Glomerular endothelial cell (primary cell): ENCODE results near the gene PAMR1. TPM values are rescaled to one million over a fixed set of nuclear protein-coding genes. Genes with fewer than 3 reads are reported as not detected.

Experiments
- DNase-seq: peaks from one replicate; pipeline ENCODE4 v3.0.0-alpha.2; 2011; ENCODE audit warnings: low read depth, low spot score; ENCODE audit errors: extremely low read depth
- total RNA-seq: library from RNA; depleted of rRNA; stranded (reverse); fragments of >200 nt; gene quantifications from 2 replicates; pipeline ENCODE4 v1.2.3, GENCODE V29; 2015

Gene PAMR1
- total RNA-seq, 1 donor from 2014 or later: 0.18 TPM

DNA sequence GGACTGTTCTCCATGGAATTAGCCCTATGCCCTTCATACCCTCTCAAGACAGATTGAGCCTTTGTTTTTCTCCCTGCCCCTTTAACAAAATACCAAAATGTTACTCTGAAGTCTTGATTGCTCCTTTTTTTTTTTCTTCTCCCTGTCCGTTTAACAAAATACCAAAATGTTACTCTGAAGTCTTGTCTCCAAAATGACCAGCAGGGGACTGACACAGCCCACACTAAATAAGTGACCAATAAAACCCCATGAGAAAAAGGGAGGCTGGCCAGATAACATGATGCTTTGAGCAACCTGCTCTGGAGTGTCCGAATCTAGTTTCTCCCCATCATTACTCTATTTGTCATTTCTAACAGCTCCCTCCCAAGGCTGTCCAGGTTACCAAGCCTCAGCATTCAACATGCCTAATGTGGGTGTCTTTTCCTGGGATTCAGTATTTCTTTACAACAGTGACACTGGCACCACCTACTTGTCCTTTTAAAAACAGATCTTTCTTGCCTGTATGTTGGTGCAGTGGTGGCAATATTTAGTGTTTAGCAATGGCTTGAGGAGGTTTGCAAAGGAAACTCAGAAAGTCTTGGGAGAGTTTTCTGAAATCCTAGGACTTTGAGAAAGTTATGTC is 63.4 kb downstream of the PAMR1 start:
- DNase-seq: no peak

DNA sequence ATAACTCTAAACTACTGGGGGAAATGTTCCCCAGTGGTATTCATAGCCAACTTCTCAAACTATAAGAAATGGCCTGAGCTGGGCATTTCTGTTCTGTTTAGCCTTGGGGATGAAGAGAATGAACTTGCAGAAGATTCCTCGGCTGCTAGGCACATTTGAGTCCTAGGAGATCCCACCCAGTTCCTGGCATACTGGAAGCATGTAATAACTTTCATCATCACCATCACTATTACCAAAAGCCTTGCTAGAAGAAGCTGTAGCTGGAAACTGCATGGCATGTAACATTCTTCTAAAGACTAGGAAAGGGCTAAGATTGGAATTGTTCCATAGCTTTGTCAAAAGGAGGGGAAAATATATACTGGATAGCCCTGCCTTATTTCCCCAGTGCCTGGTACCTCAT is 65.9 kb downstream of the PAMR1 start:
- no peak for DNase-seq

GRCh38 chr11:35458846-35459245 is 66.6 kb downstream of the PAMR1 start:
- DNase-seq: no peak

- DNase-seq: no peak
These were observed 71.1 kb downstream of the PAMR1 start for GRCh38 chr11:35454362-35454761.

DNA sequence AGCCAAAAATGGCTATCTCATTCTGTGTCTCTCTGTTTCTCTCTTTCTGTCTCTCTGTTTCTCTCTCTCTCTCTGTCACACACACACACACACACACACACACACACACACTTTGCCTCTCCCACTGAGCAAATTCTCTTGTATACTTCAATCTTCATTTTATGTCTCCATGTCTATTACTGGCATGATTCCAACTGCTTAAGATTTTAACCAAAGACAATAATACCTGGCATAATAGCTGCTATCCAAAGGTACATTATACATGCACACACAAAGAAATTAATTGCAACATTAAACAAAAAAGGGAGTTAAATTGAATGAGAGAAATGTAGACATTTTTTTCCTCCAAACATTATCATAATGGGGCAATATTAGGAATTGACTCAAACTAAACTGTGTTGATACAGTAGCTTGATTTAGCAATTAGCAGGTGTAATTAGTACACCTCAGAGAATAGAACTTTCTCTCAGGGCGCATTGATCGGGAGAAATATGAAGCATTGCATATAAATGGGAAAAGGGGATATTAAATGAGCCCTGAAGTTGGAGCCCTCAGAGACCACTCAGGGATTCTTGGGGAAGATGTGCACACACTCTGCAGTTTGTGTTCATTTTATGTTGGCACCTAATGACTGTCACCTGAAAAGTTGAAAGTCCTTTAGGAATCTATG is 88.7 kb downstream of the PAMR1 start:
- DNase-seq: no peak

DNA sequence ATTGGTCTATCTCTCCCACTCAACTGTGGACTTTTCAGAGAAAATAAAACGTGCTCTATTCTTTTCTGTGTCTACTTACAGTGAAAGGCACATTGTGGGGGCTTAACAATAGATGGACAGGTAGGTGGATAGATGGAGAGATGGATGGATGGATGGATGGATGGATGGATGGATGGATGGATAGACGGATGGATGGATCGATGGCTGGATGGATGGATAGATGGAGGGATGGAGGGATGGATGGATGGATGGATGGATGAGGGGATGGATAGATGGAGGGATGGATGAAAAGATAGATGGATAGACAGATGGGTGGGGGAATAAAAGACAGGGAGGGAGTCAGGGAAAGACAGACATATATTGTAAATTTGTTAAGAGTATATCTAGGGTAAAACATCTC is 91.8 kb downstream of the PAMR1 start:
- no peak for DNase-seq

- DNase-seq: no peak
These were observed 93.0 kb downstream of the PAMR1 start for GRCh38 chr11:35432464-35432863.

GRCh38 chr11:35427071-35427470 is 98.3 kb downstream of the PAMR1 start:
- DNase-seq: no peak

DNA sequence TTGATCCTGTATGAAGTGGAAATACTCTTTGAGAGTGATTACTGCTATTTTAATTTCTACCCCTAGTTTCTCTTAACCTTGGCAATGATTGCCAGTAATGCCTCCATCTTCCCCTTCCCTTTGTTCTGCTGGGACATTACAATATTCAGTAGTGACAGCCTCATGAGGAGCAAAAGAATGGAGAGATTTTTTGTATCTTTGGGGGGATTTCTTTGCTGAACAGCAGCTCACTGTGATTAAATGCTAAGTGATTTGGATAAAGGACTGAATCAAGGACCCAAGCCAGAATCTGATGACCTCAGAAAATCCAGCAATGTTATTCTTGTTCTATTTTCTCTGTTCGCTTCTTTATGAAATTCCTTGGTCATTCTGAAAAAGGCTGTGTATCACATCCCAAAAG is 99.1 kb downstream of the PAMR1 start:
- no peak for DNase-seq

- DNase-seq: no peak
These were observed 99.7 kb downstream of the PAMR1 start for GRCh38 chr11:35425603-35426212.

GRCh38 chr11:35424157-35424940 is 101.1 kb downstream of the PAMR1 start:
- DNase-seq: no peak

DNA sequence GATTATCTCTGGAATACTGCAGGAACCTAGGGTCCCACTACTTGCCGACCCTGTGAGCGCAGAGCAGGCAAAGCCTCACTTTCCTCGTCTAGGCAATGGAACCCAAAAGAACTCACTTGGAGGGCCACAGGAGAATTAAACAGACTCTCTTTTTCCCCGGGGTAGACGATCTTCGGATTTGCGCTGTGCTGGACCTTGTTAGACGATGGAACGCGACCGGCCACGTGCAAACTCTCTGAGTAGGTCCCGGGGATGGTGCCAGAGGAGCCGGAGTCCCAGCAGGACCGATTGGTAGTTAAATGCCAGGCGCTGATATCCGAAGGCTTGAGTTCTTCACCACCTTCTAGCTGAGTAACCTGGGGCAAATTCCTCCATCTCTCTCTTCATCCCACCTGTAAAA is 105.0 kb downstream of the PAMR1 start:
- no peak for DNase-seq

- DNase-seq: no peak
These were observed 105.5 kb downstream of the PAMR1 start for GRCh38 chr11:35419830-35420333.

- DNase-seq: no peak
These were observed 106.1 kb downstream of the PAMR1 start, which contains the start of gene SLC1A2 for GRCh38 chr11:35419184-35419829. Gene SLC1A2 (minus strand): TSS chr11:35419558. CDS start chr11:35418966, 592 bp downstream.

DNA sequence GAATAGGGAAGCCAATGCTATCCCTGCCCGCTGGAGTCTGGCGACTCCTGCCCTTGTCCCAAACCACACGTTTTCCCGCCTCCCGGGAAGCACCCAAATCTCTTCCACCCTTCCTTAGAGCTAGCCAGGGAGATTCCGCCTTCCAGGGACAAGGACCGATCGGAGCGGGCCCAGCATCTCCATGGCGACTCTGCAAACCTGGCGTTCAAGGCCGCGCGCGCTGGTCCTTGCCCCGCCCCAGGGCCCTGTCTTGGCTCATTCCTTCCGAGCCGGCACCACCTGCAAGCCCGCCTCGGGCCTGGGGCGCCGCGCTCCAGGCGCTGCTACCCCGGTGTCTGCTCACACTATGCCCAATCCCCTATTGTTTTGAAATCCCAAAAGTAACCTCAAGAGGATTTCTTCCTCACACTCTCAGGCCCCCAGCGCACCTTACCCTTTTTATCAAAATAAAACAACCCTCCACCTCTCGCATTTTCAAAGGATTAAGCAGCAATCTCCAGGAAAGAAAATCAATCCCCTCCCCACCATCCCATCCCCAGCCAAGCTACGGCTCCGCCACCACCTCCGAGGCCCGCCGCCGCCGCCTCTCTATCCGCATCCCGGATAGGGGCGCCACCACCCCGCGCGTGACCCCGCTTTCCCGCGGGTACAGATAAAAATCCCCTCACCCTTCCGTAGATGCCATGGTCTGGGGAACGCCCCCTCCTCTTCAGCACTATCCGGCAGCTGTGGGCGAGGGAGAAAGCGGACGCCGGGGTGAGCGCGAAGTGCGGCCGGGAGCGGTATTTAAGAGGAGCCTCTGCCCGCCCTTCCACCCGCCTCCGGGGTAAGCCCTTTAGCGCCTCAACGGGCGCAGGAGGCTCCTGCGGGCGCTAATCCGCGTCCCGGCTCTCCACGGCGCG is 106.9 kb downstream of the PAMR1 start:
- DNase-seq: no peak

GRCh38 chr11:35415487-35415886 is 109.9 kb downstream of the PAMR1 start:
- DNase-seq: no peak

GRCh38 chr11:35414776-35415175 is 110.6 kb downstream of the PAMR1 start:
- DNase-seq: no peak

- DNase-seq: no peak
These were observed 111.1 kb downstream of the PAMR1 start for GRCh38 chr11:35414311-35414710.

- DNase-seq: no peak
These were observed 111.8 kb downstream of the PAMR1 start for GRCh38 chr11:35413598-35413997.

- no peak for DNase-seq
These were observed 113.1 kb downstream of the PAMR1 start for GRCh38 chr11:35412285-35412684.
